Naive thymus-derived CD8-positive, alpha-beta T cell (primary cell): ENCODE results near the gene CBX1. TPM values are rescaled to one million over a fixed set of nuclear protein-coding genes. Genes with fewer than 3 reads are reported as not detected.

Experiments
- ATAC-seq, 2 donors: fragments of 150-1000 bp; cut with Tn5 transposase in 1 of 2; sonication (Bioruptor Pico), chemical (Tn5 transposase) in 1 of 2; 1 replicate in 1 of 2; 2 replicates in 1 of 2; pipeline ENCODE4 v1.10.0; 2021; ENCODE audit warnings: mild to moderate bottlenecking in 2 of 2, moderate library complexity in 2 of 2
- POLR2A ChIA-PET: fragments of 350-600 bp; sonication (Branson Sonifier 250); formaldehyde crosslinking; loops from one replicate; lab custom pipeline; 2021; ENCODE audit warnings: antibody characterized with exemption; lab: Charles Lee
- DNase-seq, 10 donors: peaks; one replicate each; pipeline versions ENCODE4 v3.0.0 to v3.0.0-alpha.2; 2020 to 2022
- H3K27ac Mint-ChIP-seq, 10 donors: one replicate each; pipeline ENCODE4 v1.8.0; 2020 to 2022; ENCODE audit warnings: mild to moderate bottlenecking in 10 of 10, mixed read lengths in 10 of 10, moderate library complexity in 4 of 10, inconsistent platforms in 1 of 10
- H3K27me3 Mint-ChIP-seq, 5 donors: one replicate each; pipeline ENCODE4 v1.8.0; 2021 to 2022; ENCODE audit warnings: mixed read lengths in 5 of 5
- H3K36me3 Mint-ChIP-seq, 3 donors: one replicate each; pipeline ENCODE4 v1.8.0; 2020 to 2022; ENCODE audit warnings: mixed read lengths in 3 of 3, mild to moderate bottlenecking in 2 of 3, inconsistent platforms in 1 of 3
- H3K4me1 Mint-ChIP-seq, 4 donors: one replicate each; pipeline ENCODE4 v1.8.0; 2021 to 2022; ENCODE audit warnings: mixed read lengths in 4 of 4
- H3K4me3 Mint-ChIP-seq, 10 donors: one replicate each; pipeline ENCODE4 v1.8.0; 2020 to 2022; ENCODE audit warnings: mild to moderate bottlenecking in 10 of 10, mixed read lengths in 10 of 10, moderate library complexity in 6 of 10, inconsistent platforms in 1 of 10
- H3K9me3 Mint-ChIP-seq, 9 donors: one replicate each; pipeline ENCODE4 v1.8.0; 2020 to 2022; ENCODE audit warnings: mixed read lengths in 9 of 9, mild to moderate bottlenecking in 3 of 9, inconsistent platforms in 1 of 9, moderate library complexity in 1 of 9
- polyA plus RNA-seq, 3 donors: library from polyadenylated mRNA; unstranded; fragments of 300-500 nt; fragmentation: Illumina TruSeq; gene quantifications; one replicate each; pipeline ENCODE4 v1.2.3, GENCODE V29; 2021
- total RNA-seq, 8 experiments: library from RNA in 2 of 8; stranded (reverse) in 2 of 8; gene quantifications; one replicate each; pipeline ENCODE4 v1.2.3 and lab custom pipeline; 2021 to 2026

Gene CBX1
- total and polyA plus RNA-seq, 5 experiments from 2014 or later: 20.8 to 34.6 (median 24.4) TPM

- H3K27ac Mint-ChIP-seq: no peak overlapping the region
- POLR2A ChIA-PET: no interaction called here
- no peak for DNase-seq
- peaks cover 9 to 72% (median 42%) of the 10 kb centered on the region in 5 donors for H3K27me3 Mint-ChIP-seq
- ATAC-seq: no peak
- peaks cover 14 to 31% (median 25%) of the 10 kb centered on the region in 4 donors for H3K4me1 Mint-ChIP-seq
- no peak overlapping the region for H3K4me3 Mint-ChIP-seq
- H3K36me3 Mint-ChIP-seq: no peaks in the 10 kb centered on the region
- H3K9me3 Mint-ChIP-seq: no peaks in the 10 kb centered on the region
These were observed 72.5 kb downstream of the CBX1 start for GRCh38 chr17:48028736-48029135.

- POLR2A ChIA-PET: interaction anchor here (0.6 to 1.6 kb wide), 3 partner anchors 20 to 45 kb away, joined by 3 to 8 read pairs (median 4); partner anchors contain the start of gene NFE2L1
- Mint-ChIP-seq H3K27me3 (peaks cover 11 to 71% (median 38%) of the 10 kb centered on the region in 5 donors), H3K36me3 (peaks cover 0 to 3% (median 0%) of the 10 kb centered on the region in 3 donors), H3K9me3 (no peaks in the 10 kb centered on the region), H3K4me1 (peaks cover 16 to 41% (median 33%) of the 10 kb centered on the region in 4 donors), H3K4me3 (no peak overlapping the region), H3K27ac (no peak overlapping the region)
- DNase-seq (no peak), ATAC-seq (no peak)
These were observed 73.8 kb downstream of the CBX1 start for GRCh38 chr17:48027322-48027981.

- Mint-ChIP-seq H3K9me3 (no peaks in the 10 kb centered on the region), H3K36me3 (peaks cover 0 to 3% (median 0%) of the 10 kb centered on the region in 3 donors), H3K27me3 (peaks cover 15 to 73% (median 35%) of the 10 kb centered on the region in 5 donors), H3K4me3 (peak overlapping the region in 9 of 10 donors; percentile 22 to 91 (median 58)), H3K27ac (peak overlapping the region in 1 of 10 donors; percentile 67), H3K4me1 (peaks cover 16 to 41% (median 34%) of the 10 kb centered on the region in 4 donors)
- ATAC-seq (peak; percentile 16 to 20), DNase-seq (peak; percentile 57 to 84 (median 68))
- POLR2A ChIA-PET: interaction anchor here (0.7 to 1.6 kb wide), 3 partner anchors 21 to 47 kb away, joined by 3 to 8 read pairs (median 4); partner anchors contain the start of gene NFE2L1
These were observed 74.6 kb downstream of the CBX1 start for GRCh38 chr17:48026502-48027321.

- peak overlapping the region; percentile 67 to 94 (median 88) for H3K4me3 Mint-ChIP-seq
- H3K4me1 Mint-ChIP-seq: peaks cover 16 to 41% (median 34%) of the 10 kb centered on the region in 4 donors
- POLR2A ChIA-PET: interaction anchor here (0.7 to 1.6 kb wide), 6 partner anchors 17 to 105 kb away, joined by 3 to 8 read pairs (median 4); partner anchors contain the start of gene NFE2L1
- H3K36me3 Mint-ChIP-seq: peaks cover 0 to 3% (median 0%) of the 10 kb centered on the region in 3 donors
- no peak for DNase-seq
- no peaks in the 10 kb centered on the region for H3K9me3 Mint-ChIP-seq
- no peak overlapping the region for H3K27ac Mint-ChIP-seq
- peaks cover 16 to 76% (median 34%) of the 10 kb centered on the region in 5 donors for H3K27me3 Mint-ChIP-seq
- no peak for ATAC-seq
These were observed 75.3 kb downstream of the CBX1 start for GRCh38 chr17:48025904-48026501.

GRCh38 chr17:48025040-48025903 is 76.0 kb downstream of the CBX1 start:
- H3K4me1 Mint-ChIP-seq: peaks cover 16 to 41% (median 34%) of the 10 kb centered on the region in 4 donors

GRCh38 chr17:48024149-48025039 is 76.9 kb downstream of the CBX1 start:
- peak in 5 of 10 donors; percentile 15 to 32 (median 31) for DNase-seq
- Mint-ChIP-seq H3K27me3 (peaks cover 21 to 62% (median 30%) of the 10 kb centered on the region in 5 donors), H3K4me1 (peaks cover 16 to 41% (median 34%) of the 10 kb centered on the region in 4 donors), H3K4me3 (peak overlapping the region; percentile 81 to 94 (median 89)), H3K36me3 (peaks cover 0 to 3% (median 0%) of the 10 kb centered on the region in 3 donors), H3K27ac (peak overlapping the region in 9 of 10 donors; percentile 15 to 94 (median 83)), H3K9me3 (no peaks in the 10 kb centered on the region)
- POLR2A ChIA-PET: interaction anchor here (0.9 to 1.3 kb wide), 3 partner anchors 51 to 129 kb away, joined by 3 to 5 read pairs (median 4); no protein-coding TSS in a partner anchor
- peak; percentile 15 to 23 for ATAC-seq

More at GRCh38 chr17:48025040-48025903, 76.0 kb downstream of the CBX1 start:
- Mint-ChIP-seq H3K36me3 (peaks cover 0 to 3% (median 0%) of the 10 kb centered on the region in 3 donors), H3K27ac (peak overlapping the region; percentile 15 to 94 (median 80)), H3K9me3 (no peaks in the 10 kb centered on the region), H3K27me3 (peaks cover 19 to 68% (median 31%) of the 10 kb centered on the region in 5 donors), H3K4me3 (peak overlapping the region; percentile 81 to 94 (median 89))
- ATAC-seq (peak; percentile 90 to 91), DNase-seq (peak; percentile 93 to 99 (median 96))
- POLR2A ChIA-PET: interaction anchor here (0.9 to 1.3 kb wide), 4 partner anchors 18 to 130 kb away, joined by 3 to 5 read pairs (median 4); no protein-coding TSS in a partner anchor

GRCh38 chr17:48023400-48024148 is 77.7 kb downstream of the CBX1 start:
- Mint-ChIP-seq H3K36me3 (peaks cover 0 to 3% (median 0%) of the 10 kb centered on the region in 3 donors), H3K4me1 (peaks cover 16 to 41% (median 34%) of the 10 kb centered on the region in 4 donors), H3K9me3 (no peaks in the 10 kb centered on the region), H3K4me3 (peak overlapping the region; percentile 63 to 85 (median 74)), H3K27ac (peak overlapping the region in 1 of 10 donors; percentile 31), H3K27me3 (peaks cover 21 to 54% (median 32%) of the 10 kb centered on the region in 5 donors)
- POLR2A ChIA-PET: no interaction called here
- ATAC-seq (peak in 1 of 2 donors; percentile 20), DNase-seq (peak in 9 of 10 donors; percentile 14 to 70 (median 34))

- no peak overlapping the region for H3K27ac Mint-ChIP-seq
- peaks cover 0 to 3% (median 0%) of the 10 kb centered on the region in 3 donors for H3K36me3 Mint-ChIP-seq
- ATAC-seq (no peak), DNase-seq (no peak)
- peaks cover 21 to 47% (median 29%) of the 10 kb centered on the region in 5 donors for H3K27me3 Mint-ChIP-seq
- H3K4me1 Mint-ChIP-seq: peaks cover 16 to 45% (median 38%) of the 10 kb centered on the region in 4 donors
- peak overlapping the region in 7 of 10 donors; percentile 20 to 85 (median 39) for H3K4me3 Mint-ChIP-seq
- POLR2A ChIA-PET: interaction anchor here (0.7 kb wide), 1 partner anchor 36 kb away, joined by 5 read pairs; no protein-coding TSS in a partner anchor
- H3K9me3 Mint-ChIP-seq: no peaks in the 10 kb centered on the region
These were observed 78.4 kb downstream of the CBX1 start for GRCh38 chr17:48022901-48023300.

GRCh38 chr17:48021934-48022333 is 79.3 kb downstream of the CBX1 start:
- Mint-ChIP-seq H3K4me3 (no peak overlapping the region), H3K4me1 (peaks cover 16 to 52% (median 43%) of the 10 kb centered on the region in 4 donors), H3K27me3 (peaks cover 21 to 38% (median 26%) of the 10 kb centered on the region in 5 donors), H3K27ac (no peak overlapping the region), H3K36me3 (peaks cover 0 to 3% (median 0%) of the 10 kb centered on the region in 3 donors), H3K9me3 (no peaks in the 10 kb centered on the region)
- POLR2A ChIA-PET: interaction anchor here (0.6 to 0.7 kb wide), 3 partner anchors 86 to 593 kb away, joined by 3 to 5 read pairs (median 4); partner anchors contain the start of gene HOXB8
- ATAC-seq (no peak), DNase-seq (no peak)
